C4-2B (cell line): ENCODE data around the gene SND1.

Experiments used
- CTCF ChIP-seq: fragments of 450-650 bp; conservative IDR thresholded peaks from 2 replicates; pipeline ENCODE4 v1.5.1; 2017; ENCODE audit warnings: mild to moderate bottlenecking
- ZFX ChIP-seq: fragments of 450-650 bp; IDR thresholded peaks from 2 replicates; pipeline ENCODE4 v1.6.1; 2017

GRCh38 chr7:128116740-128117139, 464.7 kb downstream of the SND1 start:
- TF ChIP-seq CTCF (no peak), ZFX (no peak)
